ENCODE results near the gene NCK1.
A peak's percentile ranks its signal among the peaks of the same experiment; 100 is the strongest.
"Not testable (repeated sequence)": the region's sequence is repeated elsewhere in the genome, so short reads cannot be mapped to it uniquely, and the experiment has no call there.

Gene NCK1

GRCh38 chr3:136862617-136863322, 762 bp downstream of the NCK1 start:
- TF ChIP-seq CTCF (IDR thresholded peaks at IDR 0.05; ENCODE audit: borderline replicate concordance, insufficient read depth, low read depth, low read length) = no peak

GRCh38 chr3:136869282-136869681, 7.3 kb downstream of the NCK1 start:
- TF ChIP-seq CTCF (IDR thresholded peaks at IDR 0.05; ENCODE audit: borderline replicate concordance, insufficient read depth, low read depth, low read length) = no peak
- H3K4me3 ChIP-seq (ENCODE audit: low read depth, low read length) = no peak overlapping the region

More at GRCh38 chr3:136862617-136863322, 762 bp downstream of the NCK1 start:
- peak overlapping the region; percentile 90 for H3K4me3 ChIP-seq (ENCODE audit: low read depth, low read length)

GRCh38 chr3:136872258-136872657, 10.2 kb downstream of the NCK1 start:
- H3K4me3 ChIP-seq (ENCODE audit: low read depth, low read length) = not testable (repeated sequence)

GRCh38 chr3:136879510-136879909, 17.5 kb downstream of the NCK1 start:
- not testable (repeated sequence) for H3K4me3 ChIP-seq (ENCODE audit: low read depth, low read length)

GRCh38 chr3:136882571-136882970, 20.6 kb downstream of the NCK1 start:
- no peak for TF ChIP-seq CTCF (IDR thresholded peaks at IDR 0.05; ENCODE audit: borderline replicate concordance, insufficient read depth, low read depth, low read length)
- H3K4me3 ChIP-seq (ENCODE audit: low read depth, low read length) = no peak overlapping the region

GRCh38 chr3:136883967-136884720, 22.1 kb downstream of the NCK1 start:
- no peak for TF ChIP-seq CTCF (IDR thresholded peaks at IDR 0.05; ENCODE audit: borderline replicate concordance, insufficient read depth, low read depth, low read length)
- no peak overlapping the region for H3K4me3 ChIP-seq (ENCODE audit: low read depth, low read length)

- H3K4me3 ChIP-seq (ENCODE audit: low read depth, low read length) = no peak overlapping the region
These were observed 23.6 kb downstream of the NCK1 start for GRCh38 chr3:136885357-136886213.

More at GRCh38 chr3:136885357-136886213, 23.6 kb downstream of the NCK1 start:
- no peak for TF ChIP-seq CTCF (IDR thresholded peaks at IDR 0.05; ENCODE audit: borderline replicate concordance, insufficient read depth, low read depth, low read length)
